Esophagus squamous epithelium (tissue), 4 donors: ENCODE results near the gene NHS.

Source experiments
- CTCF ChIP-seq, 6 experiments: fragments of 450-650 bp in 4 of 6; fragments of 200-600 bp in 2 of 6; sonication (generic) in 2 of 6; IDR thresholded peaks; one replicate each; pipeline ENCODE4 v1.5.1; 2016 to 2019; ENCODE audit warnings: antibody characterized with exemption in 6 of 6, mild to moderate bottlenecking in 4 of 6, moderate library complexity in 4 of 6
- POLR2A ChIP-seq, 4 donors: fragments of 450-650 bp; IDR thresholded peaks; one replicate each; pipeline ENCODE4 v1.6.1; 2017; ENCODE audit warnings: antibody characterized with exemption in 4 of 4, mild to moderate bottlenecking in 4 of 4, moderate library complexity in 3 of 4

GRCh38 chrX:17355976-17356375 is 19.0 kb upstream of the NHS start:
- TF ChIP-seq CTCF (IDR thresholded peaks at IDR 0.05): no peak
- no peak for TF ChIP-seq POLR2A (IDR thresholded peaks at IDR 0.05)
